HepG2 (cell line): ENCODE data around the gene MFSD11. TPM values are rescaled to one million over a fixed set of nuclear protein-coding genes. Genes with fewer than 3 reads are reported as not detected.

Experiments
- ATAD3A ChIP-seq: sonication (generic); formaldehyde crosslinking; IDR thresholded peaks from 2 replicates; pipeline ENCODE4 v1.4.0; 2020; ENCODE audit warnings: missing genetic modification reagents
- FOXC1 ChIP-seq: sonication (generic); formaldehyde crosslinking; IDR thresholded peaks from 2 replicates; pipeline ENCODE4 v1.8.0; 2022; ENCODE audit warnings: mild to moderate bottlenecking, missing genetic modification reagents, borderline replicate concordance
- HES4 ChIP-seq: sonication (generic); formaldehyde crosslinking; IDR thresholded peaks from 2 replicates; pipeline ENCODE4 v1.9.0; 2021; ENCODE audit warnings: mild to moderate bottlenecking, missing genetic modification reagents, borderline replicate concordance
- IKZF1 ChIP-seq: fragments of 450-650 bp; IDR thresholded peaks from 2 replicates; pipeline ENCODE4 v1.7.1; 2016
- JUND ChIP-seq: sonication (generic); formaldehyde crosslinking; IDR thresholded peaks from 2 replicates; pipeline ENCODE4 v1.8.0; 2022; ENCODE audit warnings: mild to moderate bottlenecking, missing genetic modification reagents
- KDM5B ChIP-seq: sonication (generic); formaldehyde crosslinking; IDR thresholded peaks from 2 replicates; pipeline ENCODE4 v1.4.0; 2020; ENCODE audit warnings: missing genetic modification reagents, mild to moderate bottlenecking, borderline replicate concordance
- MAFF ChIP-seq: IDR thresholded peaks from 2 replicates; pipeline ENCODE4 v1.6.1; 2011; ENCODE audit warnings: low read depth, low read length, improper control_type of control experiment
- NFE2L1 ChIP-seq: sonication (generic); formaldehyde crosslinking; IDR thresholded peaks from 2 replicates; pipeline ENCODE4 v1.4.0; 2020; ENCODE audit warnings: missing genetic modification reagents, mild to moderate bottlenecking, borderline replicate concordance
- NFYB ChIP-seq: sonication (generic); formaldehyde crosslinking; IDR thresholded peaks from 2 replicates; pipeline ENCODE4 v1.4.0; 2020; ENCODE audit warnings: missing genetic modification reagents
- SIN3A ChIP-seq: IDR thresholded peaks from 2 replicates; pipeline ENCODE4 v1.6.1; 2011; ENCODE audit warnings: low read depth, mild to moderate bottlenecking, control low read depth, low read length, borderline replicate concordance
- SIX4 ChIP-seq: sonication (generic); formaldehyde crosslinking; IDR thresholded peaks from 2 replicates; pipeline ENCODE4 v1.4.0; 2020; ENCODE audit warnings: missing genetic modification reagents
- STAT5B ChIP-seq: sonication (generic); formaldehyde crosslinking; IDR thresholded peaks from 2 replicates; pipeline ENCODE4 v1.4.0; 2020; ENCODE audit warnings: missing genetic modification reagents
- SUZ12 ChIP-seq: fragments of 150-350 bp; IDR thresholded peaks from 2 replicates; pipeline ENCODE4 v1.6.1; 2014; ENCODE audit warnings: low read depth, low read length
- ZBTB20 ChIP-seq: sonication (generic); formaldehyde crosslinking; IDR thresholded peaks from 2 replicates; pipeline ENCODE4 v1.8.1; 2023; ENCODE audit warnings: missing genetic modification reagents, low read depth, mild to moderate bottlenecking, borderline replicate concordance
- ZBTB21 ChIP-seq: sonication (generic); formaldehyde crosslinking; IDR thresholded peaks from 2 replicates; pipeline ENCODE4 v1.4.0; 2020; ENCODE audit warnings: missing genetic modification reagents
- ZNF124 ChIP-seq: sonication (generic); formaldehyde crosslinking; IDR thresholded peaks from 2 replicates; pipeline ENCODE4 v1.4.0; 2020; ENCODE audit warnings: missing genetic modification reagents
- ZNF17 ChIP-seq: sonication (generic); formaldehyde crosslinking; IDR thresholded peaks from 2 replicates; pipeline ENCODE4 v1.5.0; 2020; ENCODE audit warnings: mild to moderate bottlenecking, missing genetic modification reagents
- ZNF484 ChIP-seq: sonication (generic); formaldehyde crosslinking; IDR thresholded peaks from 2 replicates; pipeline ENCODE4 v1.5.1; 2020; ENCODE audit warnings: mild to moderate bottlenecking, low read depth, missing genetic modification reagents, borderline replicate concordance
- ZSCAN12 ChIP-seq: sonication (generic); formaldehyde crosslinking; IDR thresholded peaks from 2 replicates; pipeline ENCODE4 v1.9.0; 2021; ENCODE audit warnings: mild to moderate bottlenecking, missing genetic modification reagents
- polyA plus RNA-seq, 8 experiments: library from polyadenylated mRNA; depleted of rRNA in 3 of 8; stranded (reverse) in 7 of 8; unstranded in 1 of 8; fragments of >200 nt; fragmentation: Illumina TruSeq in 4 of 8; extraction: Trizol in 4 of 8; gene quantifications; 2 replicates each; pipeline versions ENCODE4 v1.2.1 to v1.2.3, GENCODE V29; 2011 to 2016; ENCODE audit warnings: low read depth in 4 of 8, missing spikeins in 1 of 8, mixed read lengths in 1 of 8; ENCODE audit not compliant: insufficient read depth in 1 of 8
- total RNA-seq, 5 experiments: library from RNA; depleted of rRNA; stranded (reverse); fragments of >200 nt; fragmentation: Illumina TruSeq; extraction: Trizol; gene quantifications; 2 replicates each; pipeline ENCODE4 v1.2.3, GENCODE V29; 2016; ENCODE audit warnings: low read depth in 1 of 5
- TF ChIP-seq, protein P1 (sequence below): sonication (generic); formaldehyde crosslinking; IDR thresholded peaks from 2 replicates; pipeline ENCODE4 v1.4.0; 2020; ENCODE audit warnings: missing genetic modification reagents
- TF ChIP-seq, protein P2 (sequence below): sonication (generic); formaldehyde crosslinking; IDR thresholded peaks from 2 replicates; pipeline ENCODE4 v1.5.0; 2020; ENCODE audit warnings: missing genetic modification reagents
- TF ChIP-seq, protein P3 (sequence below): sonication (generic); formaldehyde crosslinking; IDR thresholded peaks from 2 replicates; pipeline ENCODE4 v1.8.1; 2023; ENCODE audit warnings: mild to moderate bottlenecking, missing genetic modification reagents
- TF ChIP-seq, protein P4 (sequence below): sonication (generic); formaldehyde crosslinking; IDR thresholded peaks from 2 replicates; pipeline ENCODE4 v1.4.0; 2020; ENCODE audit warnings: low read depth, mild to moderate bottlenecking, missing genetic modification reagents
- TF ChIP-seq, protein P5 (sequence below): sonication (generic); formaldehyde crosslinking; IDR thresholded peaks from 2 replicates; pipeline ENCODE4 v1.4.0; 2020; ENCODE audit warnings: missing genetic modification reagents

MFSD11 gene
- total and polyA plus RNA-seq, 2 of the 13 experiments (the other 11 are each of a cell fraction or from before 2014, with no cell fraction given), result 26.1 to 36.3 TPM

DNA sequence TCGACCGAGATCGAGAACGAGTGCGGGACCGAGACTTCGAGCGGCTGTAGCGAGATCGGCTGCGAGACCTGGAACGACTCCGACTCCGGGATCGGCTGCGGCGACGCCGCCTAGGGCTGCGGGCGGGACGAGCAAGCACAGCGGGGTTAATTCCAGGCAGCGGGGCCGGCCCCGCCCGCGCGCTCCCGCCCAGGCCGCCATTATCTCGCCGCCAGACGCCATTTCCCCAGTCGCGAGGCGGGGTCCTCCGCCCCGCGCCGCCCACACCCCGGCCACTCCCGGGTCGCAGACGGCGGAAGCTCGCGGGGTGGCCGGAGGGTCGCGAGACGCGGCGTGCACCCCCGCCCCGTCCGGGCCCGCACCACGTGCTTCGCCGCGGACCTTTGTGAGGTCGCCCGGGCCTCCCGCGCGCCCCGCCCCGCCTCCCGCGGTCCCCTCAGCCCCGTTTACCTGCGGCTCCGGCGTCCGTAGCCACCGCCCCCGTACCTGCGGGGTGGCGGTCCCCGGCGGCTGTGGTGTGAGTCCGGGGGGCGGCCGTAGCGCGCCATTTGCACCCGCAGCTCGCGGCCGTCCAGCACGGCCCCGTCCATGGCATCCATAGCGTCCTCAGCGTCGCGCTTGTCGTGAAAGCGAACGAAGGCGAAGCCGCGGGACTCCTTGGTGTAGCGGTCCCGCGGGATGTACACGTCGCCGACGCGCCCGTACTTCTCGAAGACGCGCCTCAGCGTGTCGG lies 1.4 kb upstream of the MFSD11 start (continued):
- TF ChIP-seq, protein P1, sequence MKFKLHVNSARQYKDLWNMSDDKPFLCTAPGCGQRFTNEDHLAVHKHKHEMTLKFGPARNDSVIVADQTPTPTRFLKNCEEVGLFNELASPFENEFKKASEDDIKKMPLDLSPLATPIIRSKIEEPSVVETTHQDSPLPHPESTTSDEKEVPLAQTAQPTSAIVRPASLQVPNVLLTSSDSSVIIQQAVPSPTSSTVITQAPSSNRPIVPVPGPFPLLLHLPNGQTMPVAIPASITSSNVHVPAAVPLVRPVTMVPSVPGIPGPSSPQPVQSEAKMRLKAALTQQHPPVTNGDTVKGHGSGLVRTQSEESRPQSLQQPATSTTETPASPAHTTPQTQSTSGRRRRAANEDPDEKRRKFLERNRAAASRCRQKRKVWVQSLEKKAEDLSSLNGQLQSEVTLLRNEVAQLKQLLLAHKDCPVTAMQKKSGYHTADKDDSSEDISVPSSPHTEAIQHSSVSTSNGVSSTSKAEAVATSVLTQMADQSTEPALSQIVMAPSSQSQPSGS (CRISPR knock-in tag), result no peak
- TF ChIP-seq, protein P2, sequence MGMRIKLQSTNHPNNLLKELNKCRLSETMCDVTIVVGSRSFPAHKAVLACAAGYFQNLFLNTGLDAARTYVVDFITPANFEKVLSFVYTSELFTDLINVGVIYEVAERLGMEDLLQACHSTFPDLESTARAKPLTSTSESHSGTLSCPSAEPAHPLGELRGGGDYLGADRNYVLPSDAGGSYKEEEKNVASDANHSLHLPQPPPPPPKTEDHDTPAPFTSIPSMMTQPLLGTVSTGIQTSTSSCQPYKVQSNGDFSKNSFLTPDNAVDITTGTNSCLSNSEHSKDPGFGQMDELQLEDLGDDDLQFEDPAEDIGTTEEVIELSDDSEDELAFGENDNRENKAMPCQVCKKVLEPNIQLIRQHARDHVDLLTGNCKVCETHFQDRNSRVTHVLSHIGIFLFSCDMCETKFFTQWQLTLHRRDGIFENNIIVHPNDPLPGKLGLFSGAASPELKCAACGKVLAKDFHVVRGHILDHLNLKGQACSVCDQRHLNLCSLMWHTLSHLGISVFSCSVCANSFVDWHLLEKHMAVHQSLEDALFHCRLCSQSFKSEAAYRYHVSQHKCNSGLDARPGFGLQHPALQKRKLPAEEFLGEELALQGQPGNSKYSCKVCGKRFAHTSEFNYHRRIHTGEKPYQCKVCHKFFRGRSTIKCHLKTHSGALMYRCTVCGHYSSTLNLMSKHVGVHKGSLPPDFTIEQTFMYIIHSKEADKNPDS (CRISPR knock-in tag), result peak; percentile 20; the same call in 1 of the 2 replicates
- TF ChIP-seq, protein P3, sequence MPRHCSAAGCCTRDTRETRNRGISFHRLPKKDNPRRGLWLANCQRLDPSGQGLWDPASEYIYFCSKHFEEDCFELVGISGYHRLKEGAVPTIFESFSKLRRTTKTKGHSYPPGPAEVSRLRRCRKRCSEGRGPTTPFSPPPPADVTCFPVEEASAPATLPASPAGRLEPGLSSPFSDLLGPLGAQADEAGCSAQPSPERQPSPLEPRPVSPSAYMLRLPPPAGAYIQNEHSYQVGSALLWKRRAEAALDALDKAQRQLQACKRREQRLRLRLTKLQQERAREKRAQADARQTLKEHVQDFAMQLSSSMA (CRISPR knock-in tag), result 0 out of 2 replicates have a peak, but pooled peaks have one; percentile 53
- TF ChIP-seq ZBTB20 (0 out of 2 replicates have a peak, but pooled peaks have one; percentile 24), NFE2L1 (CRISPR knock-in tag) (no peak), STAT5B (no peak), SIN3A (0 out of 2 replicates have a peak, but pooled peaks have one; percentile 30), JUND (CRISPR knock-in tag) (no peak), NFYB (CRISPR knock-in tag) (no peak), ATAD3A (CRISPR knock-in tag) (no peak), IKZF1 (no peak), MAFF (no peak), ZNF124 (CRISPR knock-in tag) (no peak), SIX4 (CRISPR knock-in tag) (no peak), ZNF484 (CRISPR knock-in tag) (no peak), FOXC1 (CRISPR knock-in tag) (no peak), ZSCAN12 (CRISPR knock-in tag) (no peak), ZBTB21 (CRISPR knock-in tag) (no peak), SUZ12 (no peak), ZNF17 (CRISPR knock-in tag) (no peak), KDM5B (no peak), HES4 (CRISPR knock-in tag) (peak; percentile 30)
- TF ChIP-seq, protein P4, sequence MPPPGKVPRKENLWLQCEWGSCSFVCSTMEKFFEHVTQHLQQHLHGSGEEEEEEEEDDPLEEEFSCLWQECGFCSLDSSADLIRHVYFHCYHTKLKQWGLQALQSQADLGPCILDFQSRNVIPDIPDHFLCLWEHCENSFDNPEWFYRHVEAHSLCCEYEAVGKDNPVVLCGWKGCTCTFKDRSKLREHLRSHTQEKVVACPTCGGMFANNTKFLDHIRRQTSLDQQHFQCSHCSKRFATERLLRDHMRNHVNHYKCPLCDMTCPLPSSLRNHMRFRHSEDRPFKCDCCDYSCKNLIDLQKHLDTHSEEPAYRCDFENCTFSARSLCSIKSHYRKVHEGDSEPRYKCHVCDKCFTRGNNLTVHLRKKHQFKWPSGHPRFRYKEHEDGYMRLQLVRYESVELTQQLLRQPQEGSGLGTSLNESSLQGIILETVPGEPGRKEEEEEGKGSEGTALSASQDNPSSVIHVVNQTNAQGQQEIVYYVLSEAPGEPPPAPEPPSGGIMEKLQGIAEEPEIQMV (CRISPR knock-in tag), result 0 out of 2 replicates have a peak, but pooled peaks have one; percentile 2
- TF ChIP-seq, protein P5, sequence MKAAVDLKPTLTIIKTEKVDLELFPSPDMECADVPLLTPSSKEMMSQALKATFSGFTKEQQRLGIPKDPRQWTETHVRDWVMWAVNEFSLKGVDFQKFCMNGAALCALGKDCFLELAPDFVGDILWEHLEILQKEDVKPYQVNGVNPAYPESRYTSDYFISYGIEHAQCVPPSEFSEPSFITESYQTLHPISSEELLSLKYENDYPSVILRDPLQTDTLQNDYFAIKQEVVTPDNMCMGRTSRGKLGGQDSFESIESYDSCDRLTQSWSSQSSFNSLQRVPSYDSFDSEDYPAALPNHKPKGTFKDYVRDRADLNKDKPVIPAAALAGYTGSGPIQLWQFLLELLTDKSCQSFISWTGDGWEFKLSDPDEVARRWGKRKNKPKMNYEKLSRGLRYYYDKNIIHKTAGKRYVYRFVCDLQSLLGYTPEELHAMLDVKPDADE, result no peak
